Forelimb muscle (tissue), 1 donor: ENCODE data around the gene CGB8. TPM values are rescaled to one million over a fixed set of nuclear protein-coding genes. Genes with fewer than 3 reads are reported as not detected.
"Not testable (repeated sequence)": the region's sequence is repeated elsewhere in the genome, so short reads cannot be mapped to it uniquely, and the experiment has no call there.

Experiments used
- DNase-seq: peaks from one replicate; pipeline ENCODE4 v3.0.0-alpha.2; 2013; ENCODE audit warnings: low read depth
- polyA plus RNA-seq: library from polyadenylated mRNA; unstranded; fragments of 120-200 nt; gene quantifications from one replicate; pipeline ENCODE4 v1.2.1, GENCODE V29; 2013; ENCODE audit not compliant: insufficient read length

CGB8 gene
- polyA plus RNA-seq, 1 donor: not detected

GRCh38 chr19:49064768-49065611 lies 16.1 kb upstream of the CGB8 start, which contains the start of gene NTF4:
Gene NTF4 (minus strand): TSS chr19:49064818. CDS start chr19:49061997, 2,821 bp downstream.
- no peak for DNase-seq

- no peak for DNase-seq
These were observed 15.2 kb upstream of the CGB8 start for GRCh38 chr19:49064029-49064629.

GRCh38 chr19:49061445-49061844 lies 12.5 kb upstream of the CGB8 start:
- no peak for DNase-seq

- DNase-seq: no peak
These were observed 12.1 kb upstream of the CGB8 start for GRCh38 chr19:49061000-49061399.

GRCh38 chr19:49059053-49059452 lies 10.1 kb upstream of the CGB8 start:
- no peak for DNase-seq

- no peak for DNase-seq
These were observed 9.7 kb upstream of the CGB8 start for GRCh38 chr19:49058562-49058961.

GRCh38 chr19:49057636-49058234 lies 8.8 kb upstream of the CGB8 start, which contains the start of gene CGB7:
Gene CGB7 (minus strand): TSS chr19:49057749. CDS start chr19:49055375, 2,374 bp downstream.
- no peak for DNase-seq

- DNase-seq: not testable (repeated sequence)
These were observed 8.1 kb upstream of the CGB8 start for GRCh38 chr19:49056902-49057596.

- DNase-seq: no peak
These were observed 7.4 kb upstream of the CGB8 start for GRCh38 chr19:49056101-49056901.

GRCh38 chr19:49050376-49051033 lies 1.6 kb upstream of the CGB8 start:
- not testable (repeated sequence) for DNase-seq

GRCh38 chr19:49049834-49050233 lies 923 bp upstream of the CGB8 start:
- not testable (repeated sequence) for DNase-seq

GRCh38 chr19:49043548-49043947 lies 5.4 kb downstream of the CGB8 start, which contains the start of gene CGB5:
Gene CGB5 (plus strand): TSS chr19:49043848. CDS start chr19:49044210, 362 bp downstream.
- not testable (repeated sequence) for DNase-seq

- DNase-seq: not testable (repeated sequence)
These were observed 6.2 kb downstream of the CGB8 start for GRCh38 chr19:49042666-49043065.

GRCh38 chr19:49042177-49042576 lies 6.7 kb downstream of the CGB8 start:
- DNase-seq: no peak

GRCh38 chr19:49039736-49040135 lies 9.2 kb downstream of the CGB8 start:
- not testable (repeated sequence) for DNase-seq

GRCh38 chr19:49038557-49039276 lies 10.2 kb downstream of the CGB8 start:
- DNase-seq: not testable (repeated sequence)

- DNase-seq: not testable (repeated sequence)
These were observed 10.8 kb downstream of the CGB8 start for GRCh38 chr19:49038111-49038510.

GRCh38 chr19:49036815-49037214 lies 12.1 kb downstream of the CGB8 start, which contains the start of gene CGB1:
Gene CGB1 (minus strand): TSS chr19:49036895. CDS start chr19:49036711, 184 bp downstream.
- DNase-seq: not testable (repeated sequence)

GRCh38 chr19:49031642-49032301 lies 17.1 kb downstream of the CGB8 start, which contains the start of gene CGB2:
Gene CGB2 (plus strand): TSS chr19:49031890. CDS start chr19:49032096, 206 bp downstream.
- not testable (repeated sequence) for DNase-seq
